Measurements from ENCODE around the gene GPX3.

GPX3 gene

DNA sequence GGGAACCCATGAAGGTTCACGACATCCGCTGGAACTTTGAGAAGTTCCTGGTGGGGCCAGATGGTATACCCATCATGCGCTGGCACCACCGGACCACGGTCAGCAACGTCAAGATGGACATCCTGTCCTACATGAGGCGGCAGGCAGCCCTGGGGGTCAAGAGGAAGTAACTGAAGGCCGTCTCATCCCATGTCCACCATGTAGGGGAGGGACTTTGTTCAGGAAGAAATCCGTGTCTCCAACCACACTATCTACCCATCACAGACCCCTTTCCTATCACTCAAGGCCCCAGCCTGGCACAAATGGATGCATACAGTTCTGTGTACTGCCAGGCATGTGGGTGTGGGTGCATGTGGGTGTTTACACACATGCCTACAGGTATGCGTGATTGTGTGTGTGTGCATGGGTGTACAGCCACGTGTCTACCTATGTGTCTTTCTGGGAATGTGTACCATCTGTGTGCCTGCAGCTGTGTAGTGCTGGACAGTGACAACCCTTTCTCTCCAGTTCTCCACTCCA is 7.6 kb downstream of the GPX3 start:
- Histone ChIP-seq H3K9ac (ENCODE audit: low read length) (no peak overlapping the region), H3K9me3 (ENCODE audit: control insufficient read depth, low read length) (no peaks in the 10 kb centered on the region), H3K27me3 (ENCODE audit: control insufficient read depth, insufficient read depth, low read length) (no peaks in the 10 kb centered on the region), H3K4me1 (ENCODE audit: control insufficient read depth, insufficient read depth, low read length) (peaks cover 28% of the 10 kb centered on the region), H3K4me3 (ENCODE audit: low read length) (no peak overlapping the region), H3K36me3 (ENCODE audit: control insufficient read depth, insufficient read depth, low read length) (peaks cover 20% of the 10 kb centered on the region)

- Histone ChIP-seq H3K4me3 (ENCODE audit: low read length) (no peak overlapping the region), H3K9ac (ENCODE audit: low read length) (no peak overlapping the region), H3K27me3 (ENCODE audit: control insufficient read depth, insufficient read depth, low read length) (no peaks in the 10 kb centered on the region), H3K36me3 (ENCODE audit: control insufficient read depth, insufficient read depth, low read length) (peaks cover 21% of the 10 kb centered on the region), H3K9me3 (ENCODE audit: control insufficient read depth, low read length) (no peaks in the 10 kb centered on the region), H3K4me1 (ENCODE audit: control insufficient read depth, insufficient read depth, low read length) (peaks cover 22% of the 10 kb centered on the region)
Measured at GRCh38 chr5:151028717-151029116, 8.3 kb downstream of the GPX3 start.

DNA sequence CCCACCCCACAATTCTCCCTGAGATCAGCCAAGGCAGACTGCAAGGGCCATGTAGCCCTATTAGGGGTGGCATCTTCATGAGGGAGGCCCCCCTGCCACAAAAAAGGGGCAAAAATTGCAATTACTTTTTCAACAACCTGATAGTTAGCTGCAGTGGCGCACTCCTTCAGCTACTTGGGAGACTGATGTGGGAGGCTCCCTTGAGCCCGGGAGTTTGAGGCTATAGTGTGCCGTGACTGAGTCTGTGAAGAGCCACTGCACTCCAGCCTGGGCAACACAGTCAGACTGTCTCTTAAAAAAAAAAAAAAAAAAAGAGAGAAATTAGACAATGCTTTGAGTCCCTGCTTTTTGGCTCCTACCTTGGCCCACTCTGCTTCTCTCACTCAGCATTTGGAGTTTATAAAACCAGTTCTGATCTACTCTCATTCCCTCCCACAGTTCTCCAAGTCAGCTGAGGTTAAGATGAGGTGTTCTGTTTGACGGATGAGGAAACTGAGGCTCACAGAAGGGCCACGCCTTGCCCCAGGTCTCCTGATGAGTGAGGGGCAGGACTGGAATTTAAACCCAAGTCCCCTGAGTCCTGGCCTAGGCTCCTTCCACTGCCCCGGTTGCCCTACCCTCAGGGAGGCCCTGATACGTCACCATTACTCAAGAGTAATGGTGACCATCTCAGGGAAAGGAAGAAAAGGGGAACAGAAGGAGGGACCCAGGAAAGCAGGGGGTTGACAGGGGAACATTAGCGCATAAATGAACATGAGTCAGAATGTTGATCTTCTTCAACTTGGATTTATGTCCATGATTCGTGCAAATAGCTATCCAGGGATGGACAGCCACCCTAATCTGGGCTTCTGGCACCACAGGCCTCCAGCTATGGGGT is 9.0 kb downstream of the GPX3 start:
- H3K36me3 ChIP-seq (ENCODE audit: control insufficient read depth, insufficient read depth, low read length) = peaks cover 28% of the 10 kb centered on the region

GRCh38 chr5:151030056-151030336 is 9.6 kb downstream of the GPX3 start:
- no peaks in the 10 kb centered on the region for H3K27me3 ChIP-seq (ENCODE audit: control insufficient read depth, insufficient read depth, low read length)
- no peak overlapping the region for H3K9ac ChIP-seq (ENCODE audit: low read length)
- peaks cover 33% of the 10 kb centered on the region for H3K36me3 ChIP-seq (ENCODE audit: control insufficient read depth, insufficient read depth, low read length)
- no peak overlapping the region for H3K4me3 ChIP-seq (ENCODE audit: low read length)
- H3K4me1 ChIP-seq (ENCODE audit: control insufficient read depth, insufficient read depth, low read length) = peaks cover 10% of the 10 kb centered on the region
- no peaks in the 10 kb centered on the region for H3K9me3 ChIP-seq (ENCODE audit: control insufficient read depth, low read length)

More for the DNA sequence above, 9.0 kb downstream of the GPX3 start:
- Histone ChIP-seq H3K9ac (ENCODE audit: low read length) (no peak overlapping the region), H3K4me3 (ENCODE audit: low read length) (no peak overlapping the region), H3K27me3 (ENCODE audit: control insufficient read depth, insufficient read depth, low read length) (no peaks in the 10 kb centered on the region), H3K4me1 (ENCODE audit: control insufficient read depth, insufficient read depth, low read length) (peaks cover 14% of the 10 kb centered on the region), H3K9me3 (ENCODE audit: control insufficient read depth, low read length) (no peaks in the 10 kb centered on the region)

GRCh38 chr5:151030379-151030778 is 10.0 kb downstream of the GPX3 start:
- H3K36me3 ChIP-seq (ENCODE audit: control insufficient read depth, insufficient read depth, low read length) = peaks cover 34% of the 10 kb centered on the region
- H3K4me1 ChIP-seq (ENCODE audit: control insufficient read depth, insufficient read depth, low read length) = peaks cover 10% of the 10 kb centered on the region
- H3K9ac ChIP-seq (ENCODE audit: low read length) = no peak overlapping the region
- no peak overlapping the region for H3K4me3 ChIP-seq (ENCODE audit: low read length)
- no peaks in the 10 kb centered on the region for H3K9me3 ChIP-seq (ENCODE audit: control insufficient read depth, low read length)
- H3K27me3 ChIP-seq (ENCODE audit: control insufficient read depth, insufficient read depth, low read length) = no peaks in the 10 kb centered on the region

DNA sequence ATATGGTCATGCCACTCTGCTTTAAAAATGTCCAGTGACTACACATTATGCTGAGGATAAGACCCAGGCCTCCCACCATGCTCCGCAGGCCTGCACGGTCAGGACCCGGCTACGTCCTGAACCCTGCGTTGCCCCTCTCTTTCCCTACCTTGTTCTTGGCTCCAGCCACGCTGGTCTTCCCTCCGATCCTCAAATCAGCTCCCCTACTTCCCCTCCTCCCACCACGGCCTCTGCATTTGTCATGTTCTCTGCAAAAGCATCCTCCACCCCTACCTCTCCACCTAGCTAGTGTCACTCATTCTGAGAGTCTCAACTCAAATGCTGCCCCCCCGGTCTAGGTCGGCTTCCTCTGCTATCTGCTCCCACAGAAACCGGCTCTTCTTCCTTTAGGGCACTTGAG is 11.2 kb downstream of the GPX3 start:
- no peaks in the 10 kb centered on the region for H3K27me3 ChIP-seq (ENCODE audit: control insufficient read depth, insufficient read depth, low read length)
- peaks cover 42% of the 10 kb centered on the region for H3K36me3 ChIP-seq (ENCODE audit: control insufficient read depth, insufficient read depth, low read length)
- H3K9me3 ChIP-seq (ENCODE audit: control insufficient read depth, low read length) = no peaks in the 10 kb centered on the region
- H3K9ac ChIP-seq (ENCODE audit: low read length) = no peak overlapping the region
- no peak overlapping the region for H3K4me3 ChIP-seq (ENCODE audit: low read length)
- H3K4me1 ChIP-seq (ENCODE audit: control insufficient read depth, insufficient read depth, low read length) = peaks cover 10% of the 10 kb centered on the region

DNA sequence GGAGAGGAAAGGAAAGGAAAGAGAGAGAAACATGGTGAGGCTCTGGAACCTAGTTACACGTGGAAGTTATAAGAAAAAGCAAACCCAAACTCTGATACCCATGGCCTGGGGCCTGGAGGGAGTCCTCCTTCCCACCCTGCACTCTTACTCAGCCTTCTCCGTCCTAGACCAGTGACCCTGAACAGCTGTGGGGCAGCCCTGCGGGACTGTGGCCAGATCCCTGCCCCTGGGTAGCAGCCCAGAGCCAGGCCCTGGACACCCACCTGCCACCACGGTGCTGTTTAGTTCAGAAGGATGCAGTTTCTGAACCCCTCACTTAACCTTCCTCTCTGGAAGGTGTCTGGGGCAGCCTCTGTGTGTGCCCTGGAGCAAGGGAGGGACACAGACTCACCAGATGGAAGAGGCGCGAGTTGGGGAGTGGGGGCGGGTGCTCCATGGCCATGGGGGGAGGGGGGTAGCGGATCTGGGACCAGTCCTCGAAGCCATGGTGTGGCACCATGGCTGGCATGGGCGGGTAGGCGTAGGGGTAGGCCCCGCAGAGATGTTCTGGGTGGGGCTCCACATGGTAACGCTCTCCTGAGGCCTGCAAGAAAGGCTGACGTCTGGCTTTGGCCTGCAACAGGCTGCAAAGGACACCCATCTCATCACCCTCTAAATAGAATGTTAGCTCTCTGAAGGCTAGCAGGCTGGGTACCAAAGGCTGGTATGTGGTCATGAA is 13.0 kb downstream of the GPX3 start:
- Histone ChIP-seq H3K9ac (ENCODE audit: low read length) (no peak overlapping the region), H3K4me3 (ENCODE audit: low read length) (no peak overlapping the region), H3K4me1 (ENCODE audit: control insufficient read depth, insufficient read depth, low read length) (peaks cover 15% of the 10 kb centered on the region), H3K27me3 (ENCODE audit: control insufficient read depth, insufficient read depth, low read length) (no peaks in the 10 kb centered on the region), H3K36me3 (ENCODE audit: control insufficient read depth, insufficient read depth, low read length) (peaks cover 42% of the 10 kb centered on the region), H3K9me3 (ENCODE audit: control insufficient read depth, low read length) (no peaks in the 10 kb centered on the region)

- Histone ChIP-seq H3K9ac (ENCODE audit: low read length) (no peak overlapping the region), H3K4me3 (ENCODE audit: low read length) (no peak overlapping the region), H3K4me1 (ENCODE audit: control insufficient read depth, insufficient read depth, low read length) (peaks cover 16% of the 10 kb centered on the region), H3K36me3 (ENCODE audit: control insufficient read depth, insufficient read depth, low read length) (peaks cover 43% of the 10 kb centered on the region), H3K9me3 (ENCODE audit: control insufficient read depth, low read length) (no peaks in the 10 kb centered on the region), H3K27me3 (ENCODE audit: control insufficient read depth, insufficient read depth, low read length) (no peaks in the 10 kb centered on the region)
Measured at GRCh38 chr5:151034422-151035379, 14.3 kb downstream of the GPX3 start.

- Histone ChIP-seq H3K27me3 (ENCODE audit: control insufficient read depth, insufficient read depth, low read length) (no peaks in the 10 kb centered on the region), H3K9me3 (ENCODE audit: control insufficient read depth, low read length) (no peaks in the 10 kb centered on the region), H3K4me1 (ENCODE audit: control insufficient read depth, insufficient read depth, low read length) (peaks cover 7% of the 10 kb centered on the region), H3K36me3 (ENCODE audit: control insufficient read depth, insufficient read depth, low read length) (peaks cover 43% of the 10 kb centered on the region), H3K4me3 (ENCODE audit: low read length) (no peak overlapping the region), H3K9ac (ENCODE audit: low read length) (no peak overlapping the region)
Measured at GRCh38 chr5:151036556-151036955, 16.2 kb downstream of the GPX3 start.

DNA sequence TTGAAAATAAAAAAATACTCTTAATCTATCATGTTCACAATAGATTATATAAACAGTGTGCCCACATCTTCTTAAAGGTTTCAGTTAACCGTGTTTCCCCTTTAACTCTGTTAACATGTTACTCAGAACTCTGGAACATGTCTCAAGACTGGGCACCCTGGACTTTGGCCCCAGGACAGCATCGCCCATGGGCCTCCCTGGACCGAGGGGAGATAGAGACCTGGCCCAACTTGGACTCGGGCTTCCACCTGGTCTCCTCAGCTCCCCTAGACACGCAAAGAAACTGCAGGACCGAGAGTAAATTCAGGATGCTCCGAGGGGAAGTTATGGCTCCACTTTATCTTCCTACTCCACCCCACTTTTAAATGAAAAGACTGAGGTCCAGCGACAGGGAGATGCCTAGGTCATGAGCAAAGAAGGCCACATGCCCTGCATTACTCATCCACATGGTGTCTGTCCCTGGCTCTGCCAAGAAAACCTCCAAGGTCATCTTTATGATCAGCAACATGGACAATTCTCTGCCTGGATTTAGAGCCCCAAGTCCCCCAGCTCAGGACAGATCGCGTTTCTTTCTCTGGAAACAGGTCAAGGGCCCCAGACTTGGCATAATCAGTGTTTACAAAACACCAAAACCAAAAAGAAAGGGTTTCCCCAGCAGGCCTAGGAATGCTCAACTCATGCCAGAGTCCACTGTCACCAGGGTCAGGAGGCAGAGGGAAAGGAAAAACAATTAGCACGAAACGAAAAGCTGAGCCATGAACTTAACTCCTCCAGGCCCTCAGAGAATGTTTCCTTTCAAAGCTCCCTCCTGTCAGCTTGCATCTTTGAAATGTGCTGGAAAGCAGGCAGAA is 17.4 kb downstream of the GPX3 start:
- Histone ChIP-seq H3K4me3 (ENCODE audit: low read length) (no peak overlapping the region), H3K4me1 (ENCODE audit: control insufficient read depth, insufficient read depth, low read length) (peaks cover 7% of the 10 kb centered on the region), H3K9ac (ENCODE audit: low read length) (peak overlapping the region; percentile 13), H3K27me3 (ENCODE audit: control insufficient read depth, insufficient read depth, low read length) (no peaks in the 10 kb centered on the region), H3K9me3 (ENCODE audit: control insufficient read depth, low read length) (no peaks in the 10 kb centered on the region), H3K36me3 (ENCODE audit: control insufficient read depth, insufficient read depth, low read length) (peaks cover 50% of the 10 kb centered on the region)

DNA sequence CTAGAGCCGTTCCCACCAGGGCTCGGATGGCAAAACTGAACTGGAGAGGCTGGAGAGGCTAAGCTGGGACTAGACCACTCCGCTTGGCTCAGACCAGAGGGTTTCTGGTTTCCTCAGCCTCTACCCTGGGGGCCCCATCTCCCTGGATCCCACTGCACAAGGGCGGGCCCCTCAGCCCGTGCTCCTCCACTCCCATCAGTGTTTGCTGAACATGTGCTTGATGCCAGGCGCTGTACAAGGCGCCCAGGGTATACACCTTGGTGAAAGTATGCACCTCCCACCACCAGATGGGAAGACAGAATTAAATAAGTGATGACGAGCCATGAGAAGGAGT is 18.0 kb downstream of the GPX3 start:
- peaks cover 50% of the 10 kb centered on the region for H3K36me3 ChIP-seq (ENCODE audit: control insufficient read depth, insufficient read depth, low read length)
- no peaks in the 10 kb centered on the region for H3K27me3 ChIP-seq (ENCODE audit: control insufficient read depth, insufficient read depth, low read length)
- no peaks in the 10 kb centered on the region for H3K9me3 ChIP-seq (ENCODE audit: control insufficient read depth, low read length)
- H3K4me3 ChIP-seq (ENCODE audit: low read length) = no peak overlapping the region
- H3K9ac ChIP-seq (ENCODE audit: low read length) = peak overlapping the region; percentile 13
- peaks cover 7% of the 10 kb centered on the region for H3K4me1 ChIP-seq (ENCODE audit: control insufficient read depth, insufficient read depth, low read length)
